EL (cell line): Measurements from ENCODE around the gene MARCHF11.
A peak's percentile ranks its signal among the peaks of the same experiment; 100 is the strongest.

Source experiments
- DNase-seq: peaks from one replicate; pipeline ENCODE4 v3.0.0-alpha.2; 2016

MARCHF11 gene, protein sequence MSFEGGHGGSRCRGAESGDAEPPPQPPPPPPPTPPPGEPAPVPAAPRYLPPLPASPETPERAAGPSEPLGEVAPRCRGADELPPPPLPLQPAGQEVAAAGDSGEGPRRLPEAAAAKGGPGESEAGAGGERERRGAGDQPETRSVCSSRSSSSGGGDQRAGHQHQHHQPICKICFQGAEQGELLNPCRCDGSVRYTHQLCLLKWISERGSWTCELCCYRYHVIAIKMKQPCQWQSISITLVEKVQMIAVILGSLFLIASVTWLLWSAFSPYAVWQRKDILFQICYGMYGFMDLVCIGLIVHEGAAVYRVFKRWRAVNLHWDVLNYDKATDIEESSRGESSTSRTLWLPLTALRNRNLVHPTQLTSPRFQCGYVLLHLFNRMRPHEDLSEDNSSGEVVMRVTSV

DNA sequence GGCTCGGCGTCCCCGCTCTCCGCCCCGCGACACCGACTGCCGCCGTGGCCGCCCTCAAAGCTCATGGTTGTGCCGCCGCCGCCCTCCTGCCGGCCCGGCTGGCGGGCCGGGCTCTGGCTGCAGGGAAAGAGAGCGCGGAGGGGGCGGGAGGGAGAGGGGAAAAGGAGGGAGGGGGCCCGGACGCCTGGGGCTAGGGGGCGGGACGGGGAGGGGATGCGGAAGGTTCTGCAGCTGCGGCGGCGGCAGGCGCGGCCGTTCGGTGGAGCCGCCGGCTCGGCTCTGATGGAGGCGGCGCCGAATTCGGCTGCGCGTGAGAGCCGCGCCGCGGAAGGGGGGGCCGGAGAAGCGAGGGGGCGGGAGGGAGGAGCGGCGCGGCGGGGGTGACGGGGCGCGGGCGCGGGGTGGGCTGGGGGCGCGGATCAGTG lies at the start of gene MARCHF11:
TSS of gene MARCHF11 (minus strand) at position 281 of the 425 bp plus-strand sequence. CDS start at position 65, 216 bp downstream.
- DNase-seq = no peak

- DNase-seq = no peak
These were observed 46.3 kb upstream of the MARCHF11 start for GRCh38 chr5:16225927-16226326.

- DNase-seq = no peak
These were observed 12.7 kb upstream of the MARCHF11 start for GRCh38 chr5:16192311-16192710.

GRCh38 chr5:16180789-16181082 lies 1.1 kb upstream of the MARCHF11 start:
- no peak for DNase-seq

DNA sequence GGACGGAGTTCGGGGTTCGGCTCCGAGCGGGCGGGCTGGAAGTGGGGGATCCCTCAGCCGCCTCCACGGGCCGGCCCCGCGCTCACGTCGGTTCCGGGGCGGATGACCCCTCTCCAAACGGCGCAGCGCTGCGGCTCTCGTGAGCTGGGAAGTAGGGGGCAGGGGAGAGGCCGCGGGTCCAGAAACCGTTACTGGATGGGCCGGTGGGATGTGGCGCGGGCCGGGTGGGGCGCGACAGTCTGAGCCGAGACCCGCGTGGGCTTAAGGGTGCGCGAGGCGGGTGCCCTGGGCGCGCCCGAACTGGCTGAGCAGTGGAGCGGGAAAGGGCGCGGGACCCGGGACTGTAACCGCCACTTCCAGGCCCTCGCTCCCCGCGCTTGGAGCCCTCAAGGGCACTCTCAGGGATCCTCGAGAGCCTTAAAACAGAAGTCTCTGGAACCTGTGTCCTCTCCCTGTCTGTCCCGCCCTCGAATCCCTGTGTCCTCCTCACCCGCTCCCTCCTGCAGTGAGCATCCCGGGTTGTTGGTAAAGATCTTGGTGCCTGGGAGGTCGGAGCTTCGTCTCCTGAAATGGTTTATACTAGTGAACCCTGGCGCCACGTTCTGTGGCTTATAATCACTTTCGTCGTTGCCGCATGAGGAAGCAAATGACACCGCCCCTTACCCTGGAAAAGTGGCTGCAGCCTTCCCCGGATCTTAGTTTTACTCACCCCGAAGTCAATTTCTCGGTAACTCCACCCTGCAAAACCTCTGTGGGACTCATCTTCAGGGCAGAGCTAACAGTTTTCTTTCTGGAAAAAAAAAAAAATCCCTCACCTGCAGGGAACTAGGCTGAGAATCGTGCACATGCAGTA lies 571 bp upstream of the MARCHF11 start:
- DNase-seq = no peak

DNA sequence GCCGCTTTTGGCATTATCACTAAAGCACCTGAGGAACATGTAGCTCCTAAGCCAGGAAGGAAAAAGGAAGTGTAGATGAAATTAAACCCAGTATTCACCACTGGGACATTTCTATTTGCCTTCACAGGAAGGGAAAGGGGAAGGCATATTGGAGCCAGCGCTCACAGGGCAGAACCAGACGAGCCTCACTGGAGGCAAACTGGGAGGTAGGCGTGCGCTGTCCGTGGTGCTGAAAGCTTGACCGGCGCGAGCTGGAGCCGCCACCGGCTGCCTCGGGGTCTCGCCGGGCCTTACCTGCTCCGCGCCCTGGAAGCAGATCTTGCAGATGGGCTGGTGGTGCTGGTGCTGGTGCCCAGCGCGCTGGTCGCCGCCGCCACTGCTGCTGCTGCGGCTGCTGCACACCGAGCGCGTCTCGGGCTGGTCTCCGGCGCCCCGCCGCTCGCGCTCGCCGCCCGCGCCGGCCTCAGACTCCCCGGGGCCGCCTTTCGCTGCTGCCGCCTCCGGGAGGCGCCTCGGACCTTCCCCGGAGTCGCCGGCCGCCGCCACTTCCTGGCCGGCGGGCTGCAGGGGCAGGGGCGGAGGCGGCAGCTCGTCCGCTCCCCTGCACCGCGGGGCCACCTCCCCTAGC lies 732 bp downstream of the MARCHF11 start:
- peak; percentile 53 for DNase-seq

- DNase-seq = no peak
These were observed 10.0 kb downstream of the MARCHF11 start for GRCh38 chr5:16169550-16169949.

GRCh38 chr5:16160706-16161105 lies 18.9 kb downstream of the MARCHF11 start:
- peak; percentile 59 for DNase-seq

GRCh38 chr5:16159636-16160035 lies 20.0 kb downstream of the MARCHF11 start:
- no peak for DNase-seq

DNA sequence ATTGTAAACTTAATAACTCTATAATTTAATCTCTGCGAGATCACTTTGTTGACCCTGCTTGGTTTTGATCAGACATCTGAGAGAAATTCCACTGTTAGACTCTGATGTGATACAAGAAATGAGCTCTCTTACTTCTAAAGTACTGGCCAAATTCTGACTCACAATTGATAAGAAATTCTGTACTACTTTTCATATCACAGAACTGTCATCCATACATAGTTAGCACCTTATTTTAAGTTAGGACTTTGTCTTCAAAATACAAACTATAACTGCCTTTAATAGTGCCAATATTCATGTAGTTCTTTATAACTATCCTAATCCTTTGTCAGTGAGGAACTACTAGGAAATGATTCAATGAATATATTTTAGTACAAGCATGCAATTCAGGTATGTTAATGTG lies 23.4 kb downstream of the MARCHF11 start:
- no peak for DNase-seq

- no peak for DNase-seq
These were observed 26.7 kb downstream of the MARCHF11 start for GRCh38 chr5:16152601-16153568.

DNA sequence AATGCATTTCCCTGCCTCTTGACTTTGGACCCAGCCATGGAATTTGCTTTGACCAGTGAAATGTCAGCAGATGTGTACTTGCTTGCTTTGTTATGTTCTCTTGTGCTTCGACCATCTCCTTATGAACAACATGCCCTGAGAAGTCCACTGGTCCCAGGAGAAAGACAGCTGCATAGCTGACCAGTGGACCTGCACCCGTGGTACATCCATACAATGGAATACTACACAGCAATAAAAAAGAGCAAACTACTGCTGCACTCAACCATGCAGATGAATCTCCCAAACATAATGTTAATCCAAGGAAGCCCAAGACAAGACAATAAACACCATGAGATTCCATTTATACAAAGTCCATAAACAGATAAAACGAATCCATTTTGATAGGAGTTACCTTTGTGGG lies 30.0 kb downstream of the MARCHF11 start:
- DNase-seq = no peak

- DNase-seq = peak; percentile 8
These were observed 32.3 kb downstream of the MARCHF11 start for GRCh38 chr5:16147179-16147900.

GRCh38 chr5:16144416-16144815 lies 35.2 kb downstream of the MARCHF11 start:
- peak; percentile 47 for DNase-seq

DNA sequence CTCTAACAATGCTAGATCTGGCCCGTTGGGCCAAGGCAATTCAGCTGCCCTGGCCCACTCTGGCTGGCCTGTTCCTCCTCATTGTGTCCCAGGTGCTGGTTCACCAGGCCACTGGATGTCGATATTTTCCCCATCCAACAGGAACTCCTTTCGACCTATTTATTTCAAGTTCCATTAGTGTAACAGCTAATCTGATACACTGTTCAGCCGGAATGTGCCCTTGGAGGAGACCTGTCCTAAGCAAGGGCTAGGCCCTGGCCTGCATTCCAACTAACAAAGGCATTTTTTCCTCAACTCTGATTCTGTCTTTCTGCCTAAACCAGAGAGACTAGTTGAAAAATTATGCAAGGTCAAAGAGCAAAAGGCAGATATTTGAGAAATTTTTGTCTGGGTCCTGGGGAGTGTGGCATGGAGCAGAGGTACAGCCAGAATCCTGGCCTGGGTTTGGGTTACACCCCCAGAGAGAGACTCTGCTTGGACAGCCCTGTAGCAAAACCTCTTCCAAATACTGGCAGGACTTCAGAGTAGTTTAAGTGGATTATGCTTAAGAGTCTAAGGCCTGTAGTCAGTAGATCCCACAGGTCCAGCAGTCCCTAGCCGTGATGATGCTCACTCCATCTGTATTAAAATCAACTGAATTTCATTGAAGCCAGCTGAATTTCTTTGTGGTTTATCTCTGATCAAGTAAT lies 36.1 kb downstream of the MARCHF11 start:
- peak; percentile 20 for DNase-seq

DNA sequence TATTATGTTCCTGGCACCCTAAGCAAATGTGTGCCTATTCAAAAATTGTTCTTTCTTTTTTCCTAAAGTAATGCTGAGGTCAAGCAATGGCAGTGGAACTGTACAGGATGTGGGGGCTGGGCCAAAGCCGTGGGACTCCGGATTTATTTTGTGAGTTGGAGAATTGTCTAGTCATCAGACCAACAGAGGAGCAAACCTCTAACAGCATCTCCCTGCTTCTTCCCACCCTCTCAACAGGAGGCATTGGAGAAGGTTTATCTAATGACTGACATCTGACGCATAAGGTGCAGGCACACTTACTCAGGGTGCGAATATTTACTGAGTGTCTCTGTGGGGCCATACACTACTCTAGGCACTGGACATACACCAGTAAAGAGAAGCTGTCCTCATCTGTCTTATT lies 38.6 kb downstream of the MARCHF11 start:
- peak; percentile 60 for DNase-seq

GRCh38 chr5:16140417-16140816 lies 39.2 kb downstream of the MARCHF11 start:
- DNase-seq = peak; percentile 62

DNA sequence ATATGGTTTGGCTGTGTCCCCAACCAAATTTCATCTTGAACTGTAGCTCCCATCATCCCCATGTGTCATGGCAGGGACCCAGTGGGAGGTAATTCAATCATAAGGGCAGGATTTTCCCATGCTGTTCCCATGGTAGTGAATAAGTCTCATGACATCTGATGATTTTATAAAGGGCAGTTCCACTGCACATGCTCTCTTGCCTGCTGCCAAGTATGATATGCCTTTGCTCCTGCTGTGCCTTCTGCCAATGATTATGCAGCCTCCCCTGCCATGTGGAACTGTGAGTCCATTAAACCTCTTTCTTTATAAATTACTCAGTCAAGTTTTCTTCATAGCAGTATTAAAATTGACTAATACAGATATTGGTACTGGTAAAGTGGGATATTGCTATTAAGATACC lies 42.4 kb downstream of the MARCHF11 start:
- DNase-seq = no peak

DNA sequence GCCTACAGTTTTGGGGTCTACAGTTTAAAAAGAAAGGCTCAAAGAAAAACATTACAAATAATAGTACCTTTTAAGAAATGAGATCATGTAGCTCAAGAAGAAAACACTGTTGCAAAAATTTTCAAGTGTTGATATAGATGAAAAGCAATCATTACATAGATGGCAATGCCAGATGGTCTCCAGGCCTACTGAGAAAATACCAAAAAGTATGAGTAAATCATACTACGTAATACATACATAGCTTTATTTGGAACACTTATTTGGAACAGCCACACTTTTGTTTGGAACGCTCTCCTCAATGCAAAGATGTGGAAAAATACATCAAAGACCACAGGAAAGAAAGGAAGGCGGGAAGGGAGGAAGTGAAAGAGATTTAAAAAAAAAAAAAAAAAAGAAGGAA lies 44.1 kb downstream of the MARCHF11 start:
- peak; percentile 27 for DNase-seq

DNA sequence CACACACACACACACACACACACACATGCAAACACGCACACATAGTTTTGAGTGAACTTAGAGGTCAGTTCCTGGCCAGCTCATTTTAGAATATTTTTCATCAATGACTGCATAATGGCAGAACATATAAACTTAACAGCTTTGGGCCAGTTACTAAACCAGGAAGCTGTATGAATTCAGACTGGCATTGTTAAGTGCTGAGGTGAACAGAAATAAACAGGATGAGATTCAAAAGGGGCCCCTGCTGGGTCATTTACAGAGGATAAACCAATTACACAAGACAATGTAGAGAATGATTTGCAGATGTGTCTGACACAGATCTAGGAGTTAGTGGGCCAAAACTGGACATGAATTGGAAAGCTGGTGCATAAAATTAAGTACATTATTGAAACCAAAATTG lies 44.6 kb downstream of the MARCHF11 start:
- peak; percentile 49 for DNase-seq

DNA sequence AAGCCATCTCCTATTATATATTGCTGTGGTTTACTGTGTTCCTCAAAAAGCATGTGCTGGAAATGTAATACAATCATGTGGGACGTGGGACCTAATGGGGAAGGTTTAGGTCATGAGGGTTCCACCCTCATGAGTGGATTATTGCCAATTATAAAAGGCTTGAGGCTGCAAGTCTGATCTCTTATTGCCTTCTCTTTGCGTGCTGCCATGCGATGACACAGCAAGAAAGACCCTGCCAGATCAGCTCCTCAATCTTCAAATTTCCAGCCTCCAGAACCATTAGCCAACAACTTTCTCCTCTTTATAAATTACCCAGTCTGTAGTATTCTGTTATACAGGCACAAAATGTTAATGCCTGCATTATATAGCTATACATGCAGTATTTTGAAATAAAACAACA lies 45.4 kb downstream of the MARCHF11 start:
- DNase-seq = peak; percentile 11
